ENCODE results near the gene CHD5.

The CHD5 gene

DNA sequence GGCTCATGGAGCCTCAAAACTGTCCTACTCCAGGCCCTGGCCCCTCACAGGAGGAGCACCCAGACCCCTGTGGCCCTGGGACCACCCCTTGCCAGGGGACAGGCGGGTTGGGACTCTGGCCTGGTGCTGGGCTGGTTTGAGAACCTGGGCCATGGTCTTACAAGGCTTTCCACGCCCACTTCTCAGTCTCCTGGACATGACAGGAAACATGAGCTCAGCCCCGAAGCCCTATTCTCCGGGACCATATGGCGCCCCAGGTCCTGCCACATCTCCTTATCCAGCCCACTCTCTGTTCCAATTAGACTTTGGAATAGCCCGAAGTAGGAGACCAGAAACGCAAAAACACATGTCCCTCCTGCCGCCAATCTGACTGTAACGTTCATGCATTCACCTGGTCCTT, 86.5 kb downstream of the CHD5 start:
- no peak overlapping the region for H3K4me3 ChIP-seq (ENCODE audit: low read depth, low read length)
- in situ Hi-C loops (cut with HindIII; ENCODE audit: low sequenced_read_pairs): no loop called here
- no peak for DNase-seq (ENCODE audit: low read depth, low spot score)
- TF ChIP-seq, protein P1, sequence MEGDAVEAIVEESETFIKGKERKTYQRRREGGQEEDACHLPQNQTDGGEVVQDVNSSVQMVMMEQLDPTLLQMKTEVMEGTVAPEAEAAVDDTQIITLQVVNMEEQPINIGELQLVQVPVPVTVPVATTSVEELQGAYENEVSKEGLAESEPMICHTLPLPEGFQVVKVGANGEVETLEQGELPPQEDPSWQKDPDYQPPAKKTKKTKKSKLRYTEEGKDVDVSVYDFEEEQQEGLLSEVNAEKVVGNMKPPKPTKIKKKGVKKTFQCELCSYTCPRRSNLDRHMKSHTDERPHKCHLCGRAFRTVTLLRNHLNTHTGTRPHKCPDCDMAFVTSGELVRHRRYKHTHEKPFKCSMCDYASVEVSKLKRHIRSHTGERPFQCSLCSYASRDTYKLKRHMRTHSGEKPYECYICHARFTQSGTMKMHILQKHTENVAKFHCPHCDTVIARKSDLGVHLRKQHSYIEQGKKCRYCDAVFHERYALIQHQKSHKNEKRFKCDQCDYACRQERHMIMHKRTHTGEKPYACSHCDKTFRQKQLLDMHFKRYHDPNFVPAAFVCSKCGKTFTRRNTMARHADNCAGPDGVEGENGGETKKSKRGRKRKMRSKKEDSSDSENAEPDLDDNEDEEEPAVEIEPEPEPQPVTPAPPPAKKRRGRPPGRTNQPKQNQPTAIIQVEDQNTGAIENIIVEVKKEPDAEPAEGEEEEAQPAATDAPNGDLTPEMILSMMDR (IDR thresholded peaks at IDR 0.05; ENCODE audit: low read depth, low read length): no peak

DNA sequence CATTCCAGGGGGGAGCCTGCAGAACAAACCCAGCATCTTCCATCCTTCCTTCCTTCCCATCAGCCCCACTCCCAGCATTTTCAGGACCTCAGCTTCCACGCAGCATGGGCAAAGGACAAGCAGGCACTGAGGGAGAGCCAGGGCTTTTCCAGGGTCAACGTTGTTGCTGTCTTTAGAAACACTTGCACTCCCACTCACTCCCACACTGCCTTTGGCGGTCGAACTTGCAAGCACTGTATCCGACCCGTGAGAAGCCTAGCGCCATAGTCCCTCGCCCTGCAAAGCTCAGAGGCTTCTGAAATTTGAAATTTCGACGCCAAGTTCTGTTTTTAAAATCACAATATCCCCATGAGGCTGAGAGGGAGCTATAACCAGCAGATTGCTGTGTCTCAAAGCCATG, 87.0 kb downstream of the CHD5 start:
- no peak overlapping the region for H3K4me3 ChIP-seq (ENCODE audit: low read depth, low read length)
- TF ChIP-seq, protein P1 (IDR thresholded peaks at IDR 0.05; ENCODE audit: low read depth, low read length): no peak
- in situ Hi-C loops (cut with HindIII; ENCODE audit: low sequenced_read_pairs): no loop called here
- no peak for DNase-seq (ENCODE audit: low read depth, low spot score)

DNA sequence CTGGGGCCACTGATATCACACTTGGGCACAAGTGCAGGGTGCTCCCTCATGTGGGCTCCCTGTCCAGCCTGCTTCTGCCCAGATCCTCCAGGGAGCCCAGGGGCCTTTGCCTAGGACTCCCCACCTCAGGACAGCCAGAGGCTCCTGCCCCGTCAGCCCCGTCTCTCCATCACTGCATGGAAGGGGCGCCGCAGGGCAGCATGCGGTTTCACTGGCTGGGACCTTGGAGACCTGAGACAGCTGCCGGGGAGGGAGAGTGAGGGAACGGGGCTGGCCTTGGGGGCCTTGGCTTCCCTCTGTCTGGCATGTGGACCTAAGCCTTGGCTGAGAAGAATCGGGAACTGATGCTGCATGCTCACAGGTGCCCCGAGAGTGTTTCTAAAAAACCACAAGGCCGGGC, 87.9 kb downstream of the CHD5 start:
- DNase-seq (ENCODE audit: low read depth, low spot score): no peak
- TF ChIP-seq, protein P1 (IDR thresholded peaks at IDR 0.05; ENCODE audit: low read depth, low read length): no peak
- in situ Hi-C loops (cut with HindIII; ENCODE audit: low sequenced_read_pairs): no loop called here

DNA sequence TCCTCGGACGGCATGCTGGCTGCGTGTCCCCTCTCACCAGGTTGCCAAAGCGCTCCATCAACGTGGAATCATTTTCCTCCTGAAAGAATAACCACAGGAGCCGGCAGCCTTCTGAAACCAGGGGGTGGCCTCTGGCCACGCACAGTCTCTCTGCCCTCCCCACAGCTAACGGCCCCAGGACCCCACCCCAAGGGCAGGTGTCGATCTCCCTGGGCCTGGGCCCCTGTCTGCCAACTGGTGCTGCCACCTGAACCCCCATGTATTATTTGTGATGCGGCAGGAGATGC, 88.4 kb downstream of the CHD5 start:
- TF ChIP-seq, protein P1 (IDR thresholded peaks at IDR 0.05; ENCODE audit: low read depth, low read length): no peak

More for the DNA sequence above, 87.9 kb downstream of the CHD5 start:
- no peak overlapping the region for H3K4me3 ChIP-seq (ENCODE audit: low read depth, low read length)

DNA sequence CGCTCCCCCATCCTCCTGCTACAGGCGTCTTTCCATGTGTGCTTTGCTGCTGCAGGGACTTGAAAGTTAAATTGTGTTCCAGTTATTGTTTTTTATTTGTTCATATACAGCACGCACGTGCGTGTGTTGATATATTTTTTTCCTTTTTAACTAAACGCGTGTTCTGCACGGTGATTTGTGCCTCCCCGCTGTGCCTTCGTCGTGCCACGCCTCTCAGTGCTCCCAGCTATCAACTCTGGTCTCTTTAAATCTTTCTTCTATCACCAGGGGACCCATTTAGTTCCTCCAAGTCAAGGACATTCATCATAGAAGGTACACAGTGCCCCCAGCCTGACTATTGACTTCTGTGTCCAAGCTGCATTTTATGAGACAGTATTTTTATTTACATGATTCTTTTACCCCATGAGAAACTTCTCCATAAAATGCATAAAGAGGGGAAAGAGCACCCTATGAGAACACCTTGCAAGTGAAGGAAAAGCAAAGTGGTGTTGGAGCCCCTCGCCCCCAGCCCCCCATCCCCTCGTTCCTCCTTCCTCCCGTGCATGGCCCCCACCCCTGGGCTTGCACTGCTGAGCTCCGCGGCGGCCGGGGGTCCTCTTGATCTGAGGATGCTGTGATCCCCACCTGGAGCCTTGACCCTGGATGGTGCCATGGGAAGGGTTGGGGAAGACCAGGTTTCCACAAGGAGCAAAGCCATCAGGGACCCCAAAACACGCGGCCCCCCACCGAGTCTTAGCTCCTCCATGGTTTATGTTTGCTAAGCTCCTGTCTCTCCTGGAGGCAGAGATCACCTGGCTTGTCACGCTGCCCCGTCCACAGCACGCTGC, 88.9 kb downstream of the CHD5 start:
- TF ChIP-seq, protein P1 (IDR thresholded peaks at IDR 0.05; ENCODE audit: low read depth, low read length): no peak
- in situ Hi-C loops (cut with HindIII; ENCODE audit: low sequenced_read_pairs): no loop called here
- H3K4me3 ChIP-seq (ENCODE audit: low read depth, low read length): no peak overlapping the region
- no peak for DNase-seq (ENCODE audit: low read depth, low spot score)

More for the DNA sequence above, 88.4 kb downstream of the CHD5 start:
- H3K4me3 ChIP-seq (ENCODE audit: low read depth, low read length): no peak overlapping the region
- in situ Hi-C loops (cut with HindIII; ENCODE audit: low sequenced_read_pairs): no loop called here
- DNase-seq (ENCODE audit: low read depth, low spot score): no peak

DNA sequence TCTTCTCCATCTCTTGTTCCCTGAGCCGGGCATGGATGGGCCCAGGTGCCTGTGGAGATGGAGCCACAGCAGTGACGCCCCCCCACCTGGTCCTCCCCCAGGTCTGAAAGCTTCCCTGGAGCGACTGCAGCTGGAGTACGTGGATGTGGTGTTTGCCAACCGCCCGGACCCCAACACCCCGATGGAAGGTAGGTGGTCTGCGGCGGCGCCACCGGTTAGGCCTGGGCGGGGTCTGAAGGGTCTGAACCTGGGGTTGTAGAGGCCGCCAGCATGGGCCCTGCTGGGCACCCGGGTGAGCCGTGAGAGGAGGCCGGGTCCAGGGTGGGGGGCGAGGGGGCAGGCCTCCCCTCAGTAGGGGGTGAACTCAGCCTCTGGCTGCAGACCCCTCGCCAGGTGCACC, 89.8 kb downstream of the CHD5 start:
- no peak overlapping the region for H3K4me3 ChIP-seq (ENCODE audit: low read depth, low read length)
- TF ChIP-seq, protein P1 (IDR thresholded peaks at IDR 0.05; ENCODE audit: low read depth, low read length): no peak
- no peak for DNase-seq (ENCODE audit: low read depth, low spot score)
- in situ Hi-C loops (cut with HindIII; ENCODE audit: low sequenced_read_pairs): no loop called here

Data from astrocyte of the spinal cord (primary cell).